ENCODE measurements around the gene SKAP2. TPM values are rescaled to one million over a fixed set of nuclear protein-coding genes. Genes with fewer than 3 reads are reported as not detected.

Gene SKAP2
- total RNA-seq, 1 donor from 2014 or later, result 50.8 TPM

- no peak for TF ChIP-seq CTCF (IDR thresholded peaks at IDR 0.05; ENCODE audit: unreplicated experiment)
- no peaks in the 10 kb centered on the region for H3K27me3 Mint-ChIP-seq (ENCODE audit: low read depth)
- peak overlapping the region; percentile 66 for H3K27ac Mint-ChIP-seq
- no peak overlapping the region for H3K4me3 Mint-ChIP-seq
- DNase-seq (ENCODE audit: low spot score in 2 of 2, unreplicated experiment in 2 of 2), result no peak
- peaks cover 87% of the 10 kb centered on the region for H3K4me1 Mint-ChIP-seq
- H3K9me3 Mint-ChIP-seq, result no peaks in the 10 kb centered on the region
- no peaks in the 10 kb centered on the region for H3K36me3 Mint-ChIP-seq
Observed at GRCh38 chr7:26685606-26686005, 178.8 kb downstream of the SKAP2 start.

GRCh38 chr7:26684447-26684846, 179.9 kb downstream of the SKAP2 start:
- Mint-ChIP-seq H3K9me3 (no peaks in the 10 kb centered on the region), H3K4me3 (peak overlapping the region; percentile 4), H3K27ac (peak overlapping the region; percentile 91), H3K36me3 (no peaks in the 10 kb centered on the region), H3K4me1 (peaks cover 80% of the 10 kb centered on the region), H3K27me3 (ENCODE audit: low read depth) (no peaks in the 10 kb centered on the region)
- no peak for TF ChIP-seq CTCF (IDR thresholded peaks at IDR 0.05; ENCODE audit: unreplicated experiment)
- DNase-seq (ENCODE audit: low spot score in 2 of 2, unreplicated experiment in 2 of 2), result no peak

- Mint-ChIP-seq H3K27me3 (ENCODE audit: low read depth) (no peaks in the 10 kb centered on the region), H3K9me3 (no peaks in the 10 kb centered on the region), H3K27ac (peak overlapping the region; percentile 90), H3K4me1 (peaks cover 75% of the 10 kb centered on the region), H3K4me3 (no peak overlapping the region), H3K36me3 (peaks cover 6% of the 10 kb centered on the region)
- no peak for DNase-seq (ENCODE audit: low spot score in 2 of 2, unreplicated experiment in 2 of 2)
- TF ChIP-seq CTCF (IDR thresholded peaks at IDR 0.05; ENCODE audit: unreplicated experiment), result no peak
Observed at GRCh38 chr7:26683277-26683676, 181.1 kb downstream of the SKAP2 start.

- Mint-ChIP-seq H3K36me3 (peaks cover 6% of the 10 kb centered on the region), H3K27me3 (ENCODE audit: low read depth) (no peaks in the 10 kb centered on the region), H3K27ac (peak overlapping the region; percentile 53), H3K4me3 (no peak overlapping the region), H3K9me3 (no peaks in the 10 kb centered on the region), H3K4me1 (peaks cover 62% of the 10 kb centered on the region)
- DNase-seq (ENCODE audit: low spot score in 2 of 2, unreplicated experiment in 2 of 2), result no peak
- peak; percentile 93 for TF ChIP-seq CTCF (IDR thresholded peaks at IDR 0.05; ENCODE audit: unreplicated experiment)
Observed at GRCh38 chr7:26681819-26682418, 182.5 kb downstream of the SKAP2 start.

GRCh38 chr7:26680587-26680986, 183.8 kb downstream of the SKAP2 start:
- Mint-ChIP-seq H3K4me1 (peaks cover 51% of the 10 kb centered on the region), H3K27ac (no peak overlapping the region), H3K9me3 (no peaks in the 10 kb centered on the region), H3K36me3 (peaks cover 6% of the 10 kb centered on the region), H3K27me3 (ENCODE audit: low read depth) (no peaks in the 10 kb centered on the region), H3K4me3 (no peak overlapping the region)
- TF ChIP-seq CTCF (IDR thresholded peaks at IDR 0.05; ENCODE audit: unreplicated experiment), result no peak
- no peak for DNase-seq (ENCODE audit: low spot score in 2 of 2, unreplicated experiment in 2 of 2)

Data from mesothelial cell of epicardium (in vitro differentiated cells).